Parathyroid adenoma (tissue), 2 donors: ENCODE data around the gene GRIA1.

Source experiments
- H2AFZ ChIP-seq: fragments of 300-600 bp; sonication (generic); one replicate; pipeline ENCODE4 v1.7.0; 2017; ENCODE audit warnings: antibody characterized with exemption, mild to moderate bottlenecking
- H3K27ac ChIP-seq: fragments of 300-600 bp; sonication (generic); one replicate; pipeline ENCODE4 v1.7.0; 2017
- H3K27me3 ChIP-seq: fragments of 300-600 bp; sonication (generic); one replicate; pipeline ENCODE4 v1.7.0; 2017; ENCODE audit warnings: low read length; ENCODE audit not compliant: control insufficient read depth, insufficient read depth
- H3K36me3 ChIP-seq: fragments of 300-600 bp; sonication (generic); one replicate; pipeline ENCODE4 v1.7.0; 2017; ENCODE audit warnings: low read length; ENCODE audit not compliant: control insufficient read depth, insufficient read depth
- H3K4me1 ChIP-seq: fragments of 300-600 bp; sonication (generic); one replicate; pipeline ENCODE4 v1.7.0; 2017; ENCODE audit warnings: control low read depth
- H3K4me2 ChIP-seq: fragments of 300-600 bp; sonication (generic); one replicate; pipeline ENCODE4 v1.7.0; 2017; ENCODE audit warnings: low read length
- H3K4me3 ChIP-seq: fragments of 300-600 bp; sonication (generic); one replicate; pipeline ENCODE4 v1.7.0; 2017; ENCODE audit warnings: low read depth, low read length
- H3K79me2 ChIP-seq: fragments of 300-600 bp; sonication (generic); one replicate; pipeline ENCODE4 v1.7.0; 2017; ENCODE audit warnings: control low read depth
- H3K9ac ChIP-seq: fragments of 300-600 bp; sonication (generic); one replicate; pipeline ENCODE4 v1.7.0; 2017; ENCODE audit warnings: mild to moderate bottlenecking
- H3K9me3 ChIP-seq: fragments of 300-600 bp; sonication (generic); one replicate; pipeline ENCODE4 v1.7.0; 2017; ENCODE audit warnings: low read length; ENCODE audit not compliant: control insufficient read depth
- TF ChIP-seq, protein P1 (sequence below): fragments of 300-600 bp; sonication (generic); IDR thresholded peaks from one replicate; pipeline ENCODE4 v1.7.0; 2017; ENCODE audit warnings: antibody characterized with exemption, mild to moderate bottlenecking
- donor health status: primary hyperparathyroidism.

GRIA1 gene

DNA sequence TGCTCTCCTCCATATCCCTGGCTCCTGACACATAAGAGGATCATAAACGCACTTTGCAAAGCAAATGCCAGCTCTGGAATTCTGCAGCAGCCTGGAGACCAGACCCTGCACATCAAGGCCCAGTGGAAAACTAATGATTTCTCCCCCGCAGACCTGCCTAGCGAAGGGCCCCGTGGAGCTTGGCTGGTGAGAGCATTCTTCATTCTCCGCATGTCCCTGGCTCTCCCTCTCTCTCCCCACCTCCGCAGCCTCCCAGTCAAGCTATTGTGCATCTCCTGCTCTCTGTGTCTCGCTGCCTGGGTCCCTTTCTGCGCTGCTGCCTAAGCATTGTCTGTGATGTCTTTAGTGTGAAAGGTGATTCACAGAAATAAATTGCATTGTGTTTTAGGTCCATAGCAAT, 46.7 kb downstream of the GRIA1 start:
- no peak overlapping the region for H3K4me2 ChIP-seq
- TF ChIP-seq, protein P1, sequence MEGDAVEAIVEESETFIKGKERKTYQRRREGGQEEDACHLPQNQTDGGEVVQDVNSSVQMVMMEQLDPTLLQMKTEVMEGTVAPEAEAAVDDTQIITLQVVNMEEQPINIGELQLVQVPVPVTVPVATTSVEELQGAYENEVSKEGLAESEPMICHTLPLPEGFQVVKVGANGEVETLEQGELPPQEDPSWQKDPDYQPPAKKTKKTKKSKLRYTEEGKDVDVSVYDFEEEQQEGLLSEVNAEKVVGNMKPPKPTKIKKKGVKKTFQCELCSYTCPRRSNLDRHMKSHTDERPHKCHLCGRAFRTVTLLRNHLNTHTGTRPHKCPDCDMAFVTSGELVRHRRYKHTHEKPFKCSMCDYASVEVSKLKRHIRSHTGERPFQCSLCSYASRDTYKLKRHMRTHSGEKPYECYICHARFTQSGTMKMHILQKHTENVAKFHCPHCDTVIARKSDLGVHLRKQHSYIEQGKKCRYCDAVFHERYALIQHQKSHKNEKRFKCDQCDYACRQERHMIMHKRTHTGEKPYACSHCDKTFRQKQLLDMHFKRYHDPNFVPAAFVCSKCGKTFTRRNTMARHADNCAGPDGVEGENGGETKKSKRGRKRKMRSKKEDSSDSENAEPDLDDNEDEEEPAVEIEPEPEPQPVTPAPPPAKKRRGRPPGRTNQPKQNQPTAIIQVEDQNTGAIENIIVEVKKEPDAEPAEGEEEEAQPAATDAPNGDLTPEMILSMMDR = no peak
- H3K36me3 ChIP-seq = no peaks in the 10 kb centered on the region
- no peaks in the 10 kb centered on the region for H3K4me1 ChIP-seq
- no peak overlapping the region for H3K9ac ChIP-seq
- H3K79me2 ChIP-seq = no peaks in the 10 kb centered on the region
- H3K27ac ChIP-seq = no peak overlapping the region
- H2AFZ ChIP-seq = no peak overlapping the region
- no peaks in the 10 kb centered on the region for H3K9me3 ChIP-seq
- no peaks in the 10 kb centered on the region for H3K27me3 ChIP-seq
- H3K4me3 ChIP-seq = no peak overlapping the region

DNA sequence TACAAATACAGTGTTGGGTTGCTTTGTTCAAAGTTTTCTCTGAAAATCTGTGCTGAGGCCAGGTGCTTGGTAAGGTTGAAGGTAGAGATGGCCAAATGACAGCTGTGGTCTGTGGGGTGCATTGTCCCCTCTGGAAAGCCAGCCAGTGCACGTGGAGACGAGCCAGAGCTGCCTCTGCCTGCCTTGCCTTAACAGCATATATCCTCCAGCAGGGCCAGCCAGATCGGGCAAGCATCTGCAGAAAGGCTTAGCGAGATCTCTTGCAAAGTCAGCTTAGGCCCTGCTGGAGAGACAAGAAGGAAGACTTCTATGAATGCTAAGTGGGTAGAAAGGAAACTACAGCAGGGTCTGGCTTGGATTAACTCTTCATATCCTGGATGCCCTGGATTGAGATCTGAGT, 49.5 kb downstream of the GRIA1 start:
- no peaks in the 10 kb centered on the region for H3K27me3 ChIP-seq
- TF ChIP-seq, protein P1 = no peak
- no peak overlapping the region for H3K9ac ChIP-seq
- no peaks in the 10 kb centered on the region for H3K36me3 ChIP-seq
- H3K9me3 ChIP-seq = no peaks in the 10 kb centered on the region
- no peaks in the 10 kb centered on the region for H3K4me1 ChIP-seq
- no peak overlapping the region for H3K27ac ChIP-seq
- no peak overlapping the region for H2AFZ ChIP-seq
- H3K4me2 ChIP-seq = no peak overlapping the region
- H3K79me2 ChIP-seq = no peaks in the 10 kb centered on the region
- no peak overlapping the region for H3K4me3 ChIP-seq

DNA sequence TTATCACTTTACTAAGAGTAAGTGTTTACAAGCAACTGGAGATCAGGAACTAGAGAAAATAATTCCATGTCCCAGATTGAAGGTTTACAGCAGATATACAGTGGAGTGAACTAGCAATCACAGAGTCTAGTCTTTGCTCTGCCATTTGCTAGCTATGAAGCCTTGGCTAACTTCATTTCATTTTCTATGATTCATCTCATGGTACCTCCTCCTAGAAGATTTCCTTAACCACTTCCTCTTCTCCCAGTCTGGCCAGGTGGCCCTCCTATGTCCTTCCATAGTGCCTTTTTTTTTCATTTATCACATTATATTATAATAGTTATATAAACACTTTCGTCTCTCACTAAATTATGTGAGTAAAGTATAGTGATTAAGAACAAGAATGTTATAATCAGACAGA, 52.1 kb downstream of the GRIA1 start:
- Histone ChIP-seq H3K4me2 (no peak overlapping the region), H3K4me3 (no peak overlapping the region), H3K27me3 (no peaks in the 10 kb centered on the region), H3K36me3 (no peaks in the 10 kb centered on the region), H2AFZ (no peak overlapping the region), H3K4me1 (no peaks in the 10 kb centered on the region), H3K79me2 (no peaks in the 10 kb centered on the region), H3K27ac (no peak overlapping the region), H3K9ac (no peak overlapping the region), H3K9me3 (no peaks in the 10 kb centered on the region)
- TF ChIP-seq, protein P1 = no peak

DNA sequence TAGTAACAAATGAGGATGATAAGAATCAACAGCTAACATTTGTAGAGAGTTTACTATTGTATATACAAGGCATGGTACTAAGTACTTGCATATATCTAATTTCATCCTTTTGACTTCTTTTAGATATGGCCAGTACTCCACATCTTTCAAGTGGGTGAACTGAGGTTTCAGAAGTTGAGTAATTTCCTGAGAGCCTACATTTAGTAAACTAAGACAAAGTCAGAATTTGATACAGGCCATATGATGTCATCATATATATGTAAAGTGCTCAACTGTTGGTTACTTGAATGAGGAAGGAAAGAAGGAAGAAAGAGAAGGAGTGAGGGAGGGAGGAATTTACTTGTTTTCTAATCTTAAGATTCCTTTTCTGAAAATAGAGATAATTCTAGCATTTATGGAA, 52.8 kb downstream of the GRIA1 start:
- no peaks in the 10 kb centered on the region for H3K9me3 ChIP-seq
- TF ChIP-seq, protein P1 = no peak
- H3K36me3 ChIP-seq = no peaks in the 10 kb centered on the region
- no peak overlapping the region for H3K27ac ChIP-seq
- no peak overlapping the region for H3K9ac ChIP-seq
- no peak overlapping the region for H3K4me2 ChIP-seq
- no peak overlapping the region for H3K4me3 ChIP-seq
- H2AFZ ChIP-seq = no peak overlapping the region
- H3K4me1 ChIP-seq = no peaks in the 10 kb centered on the region
- H3K27me3 ChIP-seq = no peaks in the 10 kb centered on the region
- H3K79me2 ChIP-seq = no peaks in the 10 kb centered on the region

DNA sequence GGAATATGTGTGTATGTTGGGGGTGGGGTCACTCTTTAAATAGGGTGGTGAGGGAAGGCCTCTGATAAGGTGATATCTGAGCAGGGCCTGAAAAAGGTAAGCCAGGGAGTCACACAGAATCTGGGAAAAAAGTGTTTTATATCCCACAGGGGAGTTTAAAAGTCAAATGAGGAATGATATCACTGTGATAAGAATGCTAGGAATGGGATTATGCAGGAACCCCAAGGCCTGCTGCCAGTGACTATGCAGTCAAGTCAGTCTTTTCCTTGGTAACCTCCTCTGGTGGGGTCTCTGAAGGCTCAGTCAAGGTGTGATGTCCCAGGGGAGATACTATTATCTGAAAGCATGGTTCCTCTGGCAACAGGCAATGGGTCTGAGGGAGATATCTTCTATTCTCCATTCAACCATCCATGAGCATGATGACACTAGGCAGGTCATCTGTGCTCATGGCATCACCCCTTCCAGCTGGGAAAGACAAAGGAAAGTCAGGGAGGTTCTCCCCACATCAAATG, 53.5 kb downstream of the GRIA1 start:
- no peaks in the 10 kb centered on the region for H3K27me3 ChIP-seq
- no peaks in the 10 kb centered on the region for H3K36me3 ChIP-seq
- H3K79me2 ChIP-seq = no peaks in the 10 kb centered on the region
- H3K27ac ChIP-seq = no peak overlapping the region
- H3K9ac ChIP-seq = no peak overlapping the region
- TF ChIP-seq, protein P1 = no peak
- H3K4me3 ChIP-seq = no peak overlapping the region
- no peaks in the 10 kb centered on the region for H3K4me1 ChIP-seq
- no peaks in the 10 kb centered on the region for H3K9me3 ChIP-seq
- no peak overlapping the region for H3K4me2 ChIP-seq
- H2AFZ ChIP-seq = no peak overlapping the region
